GM19240 (cell line): ENCODE measurements around the gene NKAPL.
A peak's percentile ranks its signal among the peaks of the same experiment; 100 is the strongest.

Experiments
- DNase-seq: peaks from one replicate; pipeline ENCODE4 v3.0.0; 2011; ENCODE audit warnings: low spot score; ENCODE audit not compliant: insufficient read length

The NKAPL gene

GRCh38 chr6:28245206-28245941 lies 13.7 kb upstream of the NKAPL start:
- DNase-seq: no peak

GRCh38 chr6:28248916-28249315 lies 10.2 kb upstream of the NKAPL start:
- DNase-seq: no peak

GRCh38 chr6:28250747-28251146 lies 8.3 kb upstream of the NKAPL start:
- no peak for DNase-seq

- no peak for DNase-seq
Observed at GRCh38 chr6:28251661-28252008, 7.5 kb upstream of the NKAPL start.

GRCh38 chr6:28252009-28252975 lies 6.8 kb upstream of the NKAPL start, which contains the start of gene ZKSCAN4:
Gene ZKSCAN4 (minus strand): TSS chr6:28252269. CDS start chr6:28251980, 289 bp downstream.
- DNase-seq: peak; percentile 61

- DNase-seq: no peak
Observed at GRCh38 chr6:28254121-28254519, 5.0 kb upstream of the NKAPL start.

GRCh38 chr6:28257042-28257441 lies 2.1 kb upstream of the NKAPL start:
- DNase-seq: no peak

GRCh38 chr6:28263922-28264321 lies 4.8 kb downstream of the NKAPL start:
- no peak for DNase-seq

GRCh38 chr6:28264834-28265401 lies 5.8 kb downstream of the NKAPL start:
- no peak for DNase-seq

- DNase-seq: no peak
Observed at GRCh38 chr6:28266563-28266961, 7.5 kb downstream of the NKAPL start.

- DNase-seq: peak; percentile 70
Observed at GRCh38 chr6:28266962-28267694, 8.0 kb downstream of the NKAPL start, which contains the start of gene ZSCAN26. Gene ZSCAN26 (plus strand): TSS chr6:28267143. CDS start chr6:28271920, 4,777 bp downstream.

- no peak for DNase-seq
Observed at GRCh38 chr6:28267695-28268059, 8.6 kb downstream of the NKAPL start.

GRCh38 chr6:28269492-28269891 lies 10.4 kb downstream of the NKAPL start:
- DNase-seq: no peak

- no peak for DNase-seq
Observed at GRCh38 chr6:28274888-28275287, 15.8 kb downstream of the NKAPL start.

GRCh38 chr6:28277746-28278145 lies 18.6 kb downstream of the NKAPL start:
- no peak for DNase-seq

GRCh38 chr6:28280595-28281287 lies 21.6 kb downstream of the NKAPL start:
- no peak for DNase-seq

- DNase-seq: peak; percentile 11
Observed at GRCh38 chr6:28281288-28282064, 22.4 kb downstream of the NKAPL start, which contains the start of gene PGBD1. Gene PGBD1 (plus strand): TSS chr6:28281572. CDS start chr6:28283814, 2,242 bp downstream.

GRCh38 chr6:28282926-28283325 lies 23.8 kb downstream of the NKAPL start:
- no peak for DNase-seq

GRCh38 chr6:28291573-28291972 lies 32.5 kb downstream of the NKAPL start:
- DNase-seq: no peak

GRCh38 chr6:28295326-28295725 lies 36.2 kb downstream of the NKAPL start:
- no peak for DNase-seq
